ENCODE results near the gene AHDC1.
"Not testable (repeated sequence)": the region's sequence is repeated elsewhere in the genome, so short reads cannot be mapped to it uniquely, and the experiment has no call there.

The AHDC1 gene

DNA sequence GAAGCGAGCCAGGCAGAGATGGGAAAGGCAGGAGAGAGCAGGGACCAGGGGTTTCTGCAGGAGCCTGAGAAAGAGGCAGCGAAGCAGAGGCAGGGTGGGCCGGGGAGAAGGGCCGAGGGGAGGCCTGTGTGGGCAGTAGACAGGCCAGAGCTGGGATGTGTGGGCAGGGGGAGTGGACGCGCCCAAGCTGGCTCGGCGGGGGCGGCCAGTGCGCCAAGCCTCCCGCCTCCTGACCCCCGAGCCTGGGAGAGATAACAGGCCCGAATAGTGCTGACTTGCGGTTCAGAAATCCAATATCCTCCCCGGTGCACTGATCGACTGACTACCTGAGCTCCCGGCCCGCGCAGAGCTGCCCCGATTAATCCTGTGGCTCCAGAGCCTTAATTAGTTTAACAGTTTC is 41.9 kb downstream of the AHDC1 start:
- DNase-seq: no peak

DNA sequence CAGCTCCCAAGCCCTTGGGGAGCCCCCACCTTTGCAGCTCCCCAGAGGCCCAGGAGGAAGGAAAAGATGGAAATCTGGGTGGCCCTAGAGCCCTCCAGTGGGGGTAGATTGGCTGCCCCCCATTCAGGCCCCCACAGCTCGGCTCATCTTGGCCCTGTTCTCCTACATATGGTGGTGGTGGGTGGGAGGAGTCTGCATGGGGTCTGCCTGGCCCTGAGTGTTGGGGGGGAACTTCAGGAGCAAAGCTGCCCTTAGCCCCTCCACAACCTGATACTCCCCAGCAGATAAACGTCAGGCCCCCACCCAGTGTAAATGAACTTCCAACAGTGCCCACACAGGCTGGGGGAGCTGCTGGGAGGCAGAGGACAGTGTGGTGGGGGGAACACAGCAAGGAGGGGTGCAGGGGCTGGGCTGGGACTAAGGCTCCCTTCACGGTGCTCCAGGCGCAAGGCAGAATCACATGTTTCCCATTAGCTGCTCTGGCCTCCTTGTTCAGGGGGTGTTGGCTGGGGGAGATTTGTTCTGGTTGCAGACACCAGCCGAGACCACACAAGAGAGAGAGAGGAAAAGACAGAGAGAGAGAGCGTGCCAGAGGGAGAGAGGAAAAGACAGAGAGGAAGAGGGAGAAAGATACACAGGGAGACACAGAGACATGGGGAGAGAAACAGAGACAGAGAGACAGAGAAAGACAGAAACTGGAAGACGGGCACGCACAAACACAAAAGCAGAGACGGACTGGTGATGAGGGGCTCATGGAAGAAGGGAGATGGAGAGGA is 42.6 kb downstream of the AHDC1 start:
- no peak for DNase-seq

DNA sequence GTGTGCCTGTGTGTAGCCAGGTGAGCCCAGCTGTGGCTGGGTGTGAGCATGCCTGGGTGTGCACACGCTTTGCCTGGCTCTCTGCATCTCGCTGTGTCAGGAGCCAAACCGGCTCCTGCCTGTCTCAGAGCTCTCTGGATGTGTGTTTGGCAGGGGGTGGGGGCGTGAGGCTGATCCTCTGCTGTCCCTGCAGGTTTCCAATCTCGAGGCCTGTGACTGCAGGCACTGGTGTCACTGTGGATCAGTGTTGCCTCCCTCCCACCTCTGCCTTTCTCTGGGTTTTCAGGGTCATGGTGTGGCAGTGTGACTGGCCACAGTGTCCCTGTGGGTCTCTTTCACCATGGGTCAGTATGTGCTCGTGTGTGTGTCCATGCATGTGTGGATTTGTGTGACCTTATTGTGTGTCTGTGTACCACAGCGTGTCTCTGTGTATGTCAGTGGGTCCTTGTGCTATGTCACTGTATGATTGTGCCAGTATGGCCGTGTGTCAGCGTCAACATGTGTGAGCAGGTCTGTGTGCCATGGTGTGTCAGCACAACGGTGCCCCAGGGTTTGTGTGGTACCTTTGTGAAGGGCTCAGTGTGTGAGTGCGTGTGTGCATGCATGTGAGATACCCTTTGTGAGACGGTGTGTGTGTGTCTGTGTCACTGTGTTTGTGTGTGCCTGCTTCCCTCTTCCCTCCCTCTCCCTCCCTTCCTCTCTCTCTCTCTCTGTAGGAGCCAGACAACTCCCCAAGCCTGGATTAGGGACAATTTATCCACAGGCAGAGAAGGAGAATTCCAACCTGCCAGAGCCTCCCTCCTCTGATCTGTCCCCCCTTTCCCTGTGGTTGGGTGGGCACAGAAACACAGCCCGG is 43.4 kb downstream of the AHDC1 start:
- DNase-seq: no peak

DNA sequence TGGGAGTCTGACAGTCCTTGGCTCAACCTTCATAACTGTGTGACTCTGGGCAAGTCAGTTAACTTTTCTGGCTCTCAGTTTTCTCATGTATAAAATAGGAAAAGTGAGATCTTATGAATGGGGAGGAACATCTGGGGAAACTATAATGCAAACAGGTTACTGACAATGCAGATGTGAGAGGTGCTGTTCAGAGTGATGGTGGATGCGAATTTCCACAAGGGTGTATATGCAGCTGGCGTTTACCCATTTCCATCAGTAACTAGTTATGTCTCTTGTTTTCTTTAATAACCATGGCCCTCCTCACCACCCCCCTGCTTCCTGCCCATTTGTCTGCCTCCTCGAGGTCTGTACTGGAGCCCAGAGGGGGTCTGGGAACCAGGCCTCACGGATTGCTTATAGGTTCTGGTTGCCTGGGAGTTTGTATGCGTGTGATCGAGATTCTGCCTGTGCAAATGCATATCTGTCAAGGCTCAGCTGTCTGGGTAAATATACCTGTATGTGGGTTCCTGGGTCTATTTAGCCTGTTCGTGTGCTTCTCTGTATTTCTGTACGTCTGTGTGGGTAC is 44.4 kb downstream of the AHDC1 start:
- no peak for DNase-seq

DNA sequence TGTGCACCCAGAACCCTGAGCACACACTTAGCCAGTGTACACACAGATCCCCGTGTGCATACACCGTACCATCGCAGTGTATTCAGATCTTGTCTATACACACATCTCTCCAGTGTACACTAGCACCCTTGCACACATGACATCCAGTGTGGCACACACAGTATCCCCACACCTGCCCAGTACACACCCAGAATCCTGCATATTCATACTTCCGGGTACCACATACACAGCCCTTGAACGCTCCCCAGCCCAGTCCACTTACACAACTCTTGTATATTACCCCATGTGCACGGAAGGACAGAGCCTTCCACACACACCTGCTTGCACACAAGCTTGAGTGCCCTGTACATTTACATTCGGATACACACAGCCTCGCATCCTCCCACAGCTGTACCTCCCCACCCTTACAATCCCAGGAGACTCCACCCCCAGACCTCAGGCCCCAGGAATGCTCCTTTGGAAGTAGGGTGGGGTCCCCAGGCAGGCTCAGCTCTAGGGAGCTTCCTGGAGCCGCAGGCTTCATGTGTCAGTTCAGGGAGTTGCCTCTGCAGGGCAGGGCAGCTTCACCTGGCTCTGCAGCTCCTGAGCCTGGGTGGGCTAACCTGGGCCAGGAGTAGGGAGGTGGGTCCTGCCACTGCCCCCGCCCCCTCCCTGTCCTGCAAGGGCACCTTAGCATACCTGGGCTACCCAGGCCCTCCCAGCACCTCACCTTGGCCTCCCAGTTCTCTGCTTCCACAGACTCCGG is 46.2 kb downstream of the AHDC1 start:
- no peak for DNase-seq

DNA sequence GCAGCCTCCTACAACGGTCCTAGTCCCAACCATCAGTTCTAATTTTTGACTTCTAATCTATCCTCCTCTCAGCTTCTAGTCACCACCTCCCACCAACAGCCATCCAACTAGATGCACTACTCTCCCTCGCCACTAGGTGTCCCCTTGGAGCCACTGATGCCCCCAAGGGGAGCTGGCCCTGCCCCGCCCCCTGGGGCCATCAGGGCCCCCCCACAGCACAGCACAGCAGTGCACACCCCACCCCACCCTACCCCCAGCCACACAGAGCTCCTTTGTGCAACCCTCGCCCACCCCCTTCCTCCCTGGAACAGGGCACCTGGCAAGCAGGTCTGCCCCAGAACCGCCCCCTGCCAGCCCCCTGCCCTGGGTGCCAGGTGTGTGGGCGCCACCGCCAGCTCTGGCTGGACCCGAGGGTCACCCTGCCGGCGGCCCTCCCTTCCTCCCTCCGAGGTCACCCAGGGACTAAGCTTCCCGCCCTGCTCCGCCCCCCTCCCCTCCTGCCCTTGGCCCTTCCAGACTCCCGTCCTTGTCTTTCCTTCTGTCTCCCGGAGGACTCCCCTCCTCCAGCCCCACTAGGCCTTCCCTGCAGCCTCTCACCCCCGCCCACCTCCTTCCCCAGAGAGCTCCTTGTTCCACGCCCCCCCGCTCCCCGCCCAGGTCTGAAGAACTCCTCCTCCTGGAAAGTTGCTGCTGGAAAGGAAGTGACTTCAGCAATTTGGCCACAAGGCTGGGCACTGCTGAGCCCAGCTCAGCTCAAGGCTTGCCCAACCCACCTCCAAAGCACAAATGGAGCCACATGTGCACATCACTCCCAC is 47.0 kb downstream of the AHDC1 start:
- DNase-seq: peak; percentile 90

DNA sequence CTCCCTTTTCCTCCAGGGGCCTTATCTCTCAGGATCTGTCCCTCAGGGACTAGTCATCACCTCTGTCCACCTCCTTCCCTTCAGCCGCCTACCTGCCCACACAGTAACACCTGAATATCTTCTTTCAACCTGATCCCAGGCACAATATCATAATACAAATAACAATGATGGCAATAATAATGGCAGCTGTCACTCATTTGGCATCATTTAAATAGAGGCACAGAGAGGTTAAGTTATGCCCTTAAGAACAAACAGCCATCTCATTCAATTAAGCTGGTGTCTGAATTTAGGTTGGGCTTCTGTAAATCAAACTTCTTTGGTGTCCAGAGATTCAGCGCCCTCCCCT is 47.5 kb downstream of the AHDC1 start:
- DNase-seq: no peak

DNA sequence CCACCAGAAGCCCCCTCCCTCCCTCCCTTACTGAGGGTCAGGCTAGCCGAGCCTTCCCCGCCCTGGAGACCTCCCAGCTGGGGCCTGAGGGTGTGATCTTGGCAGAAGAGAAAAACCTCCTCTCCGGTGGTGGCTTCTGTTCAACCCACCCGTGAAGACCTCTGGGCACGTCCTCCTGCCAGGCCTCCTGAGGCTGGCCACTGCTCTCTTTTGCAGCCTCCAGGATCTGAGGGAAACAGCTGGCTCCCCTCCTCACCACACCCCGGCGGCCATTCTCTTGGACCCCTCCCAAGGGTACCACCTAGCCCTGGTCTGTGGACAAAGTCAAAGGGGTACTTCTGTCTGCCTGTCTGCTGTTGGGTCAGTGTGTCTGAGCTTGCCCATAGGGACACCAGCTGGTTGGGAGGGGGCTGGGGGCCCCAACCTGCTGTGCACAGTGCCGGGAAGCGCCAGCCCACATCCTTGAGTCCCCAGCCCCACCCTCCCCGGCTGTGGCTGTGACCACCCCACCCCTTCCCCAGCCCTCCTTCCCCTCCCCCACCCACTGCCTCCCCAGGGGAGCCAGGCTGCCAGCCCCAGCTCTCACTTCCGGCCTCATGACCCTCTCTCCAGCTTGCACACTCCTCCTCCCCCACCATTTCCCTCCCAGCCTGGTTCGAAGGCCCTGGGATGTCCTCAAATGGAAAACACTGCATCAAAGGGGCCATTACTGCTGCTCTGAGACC is 48.1 kb downstream of the AHDC1 start:
- DNase-seq: peak; percentile 80

DNA sequence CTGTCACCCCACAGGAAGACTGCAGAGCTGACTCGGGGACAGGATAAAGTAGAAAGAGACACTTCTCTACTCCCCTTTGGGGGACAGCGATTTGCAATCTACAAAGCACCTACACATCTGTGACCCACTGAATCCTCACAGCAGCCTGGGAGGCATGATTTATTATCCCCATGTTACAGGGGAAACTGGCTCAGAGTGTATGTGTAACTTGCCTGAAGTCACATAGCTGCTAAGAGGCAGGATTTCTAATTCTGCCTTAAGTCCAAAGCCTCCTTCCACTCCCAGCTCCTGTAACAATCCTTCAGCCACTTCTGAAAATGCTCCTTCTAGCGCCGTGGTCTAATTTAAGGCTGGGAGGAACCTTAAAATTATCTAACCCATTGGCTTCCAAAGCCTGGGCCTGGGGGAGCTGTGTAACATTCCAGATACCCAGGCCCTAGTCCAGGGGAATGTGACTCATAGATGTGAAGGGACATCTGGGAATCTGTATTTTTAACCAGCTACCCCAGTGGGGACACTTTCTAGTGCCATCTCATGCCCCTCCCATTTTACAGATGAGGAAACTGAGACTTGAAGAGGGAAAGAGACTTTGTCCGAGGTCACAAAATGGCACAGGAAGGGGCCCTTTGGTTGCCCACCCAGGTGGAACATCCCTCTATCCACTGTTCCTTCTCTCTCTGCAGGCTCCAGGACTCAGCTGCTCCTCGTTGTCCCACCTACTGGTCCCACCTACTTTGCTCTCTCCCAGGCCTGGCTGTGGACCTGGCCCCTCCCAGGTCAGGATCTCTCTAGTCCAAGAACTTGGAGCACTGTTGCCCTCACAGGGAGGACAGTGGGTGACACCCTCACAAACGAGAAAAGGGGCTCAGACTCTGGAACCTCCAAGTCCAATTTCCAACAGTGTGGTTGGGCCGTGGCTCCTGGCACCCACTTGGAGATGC is 48.9 kb downstream of the AHDC1 start:
- DNase-seq: no peak

DNA sequence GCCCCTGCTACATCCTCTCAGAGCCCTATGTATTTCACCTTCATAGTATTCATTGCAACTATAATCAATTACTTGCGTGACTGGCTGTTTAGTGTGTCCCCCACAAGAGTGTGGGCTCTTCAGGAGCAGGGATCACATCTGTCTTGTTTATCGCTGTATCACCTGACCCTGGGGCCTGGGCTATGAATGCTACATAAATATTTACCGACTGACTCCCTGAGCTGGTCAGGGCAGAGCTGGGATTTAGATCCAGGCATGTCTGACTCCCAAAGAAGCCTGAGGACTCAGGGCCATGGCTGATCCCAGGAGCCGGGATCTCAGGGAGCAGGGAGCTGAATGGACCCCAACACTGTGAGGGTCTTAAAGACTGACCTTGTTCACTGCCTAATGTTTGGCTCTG is 49.7 kb downstream of the AHDC1 start:
- DNase-seq: no peak

DNA sequence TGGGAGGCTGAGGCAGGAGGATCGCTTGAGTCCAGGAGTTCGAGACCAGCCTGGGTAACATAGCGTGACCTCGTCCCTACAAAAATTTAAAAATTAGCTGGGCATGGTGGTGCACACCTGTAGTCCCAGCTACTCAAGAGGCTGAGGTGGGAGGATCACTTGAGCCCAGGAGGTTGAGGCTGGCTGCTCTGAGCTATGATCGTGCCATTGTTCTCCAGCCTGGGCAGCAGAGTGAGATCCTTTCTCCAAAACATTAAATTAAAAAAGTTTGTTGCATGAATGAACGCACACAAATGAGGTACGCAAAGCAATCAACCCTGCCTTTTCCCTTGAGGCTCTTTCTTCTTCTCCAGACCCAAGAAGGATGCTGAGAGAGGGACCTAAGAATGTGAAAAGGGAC is 50.1 kb downstream of the AHDC1 start:
- DNase-seq: not testable (repeated sequence)

DNA sequence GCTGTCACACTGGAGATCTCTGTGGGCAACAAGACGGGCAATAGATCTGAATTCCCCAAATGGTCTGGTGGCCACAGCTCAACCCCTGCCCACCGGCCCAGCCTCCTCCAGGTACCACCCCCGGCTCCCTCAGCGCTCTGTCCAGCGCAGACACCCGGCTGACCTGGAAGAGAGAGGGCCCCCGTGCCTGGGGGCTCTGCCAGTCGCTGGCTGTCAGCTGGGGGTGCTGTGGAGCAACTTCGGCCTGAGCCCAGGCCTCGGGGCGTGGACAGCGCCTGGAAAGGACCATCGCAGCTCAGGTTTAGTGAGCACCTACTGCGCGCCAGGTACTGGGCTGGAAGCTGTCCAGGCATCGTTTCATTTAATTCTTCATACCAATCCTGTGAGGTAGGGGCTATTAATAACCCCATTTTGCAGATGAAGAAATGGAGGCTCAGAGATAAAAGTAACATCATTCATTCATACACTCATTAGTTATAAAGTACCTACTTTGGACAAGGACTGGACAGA is 51.0 kb downstream of the AHDC1 start:
- no peak for DNase-seq

DNA sequence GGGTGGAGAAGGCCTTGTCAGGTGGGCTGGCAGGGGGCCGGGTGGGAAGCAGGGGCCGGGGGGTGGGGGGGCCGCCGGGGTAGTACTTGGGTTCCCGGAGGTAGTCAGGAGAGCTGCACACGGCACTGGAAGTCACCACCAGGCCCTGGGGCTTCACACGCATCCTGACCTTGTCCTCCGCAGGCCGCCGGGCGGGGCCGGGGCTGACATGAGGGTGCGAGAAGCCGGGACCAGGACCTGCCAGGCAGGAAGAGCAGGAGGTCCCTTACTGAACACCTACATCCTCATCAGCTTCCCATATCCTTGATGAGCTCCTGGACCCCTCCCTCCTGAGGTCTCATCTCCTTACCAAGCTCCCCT is 52.0 kb downstream of the AHDC1 start:
- DNase-seq: no peak

DNA sequence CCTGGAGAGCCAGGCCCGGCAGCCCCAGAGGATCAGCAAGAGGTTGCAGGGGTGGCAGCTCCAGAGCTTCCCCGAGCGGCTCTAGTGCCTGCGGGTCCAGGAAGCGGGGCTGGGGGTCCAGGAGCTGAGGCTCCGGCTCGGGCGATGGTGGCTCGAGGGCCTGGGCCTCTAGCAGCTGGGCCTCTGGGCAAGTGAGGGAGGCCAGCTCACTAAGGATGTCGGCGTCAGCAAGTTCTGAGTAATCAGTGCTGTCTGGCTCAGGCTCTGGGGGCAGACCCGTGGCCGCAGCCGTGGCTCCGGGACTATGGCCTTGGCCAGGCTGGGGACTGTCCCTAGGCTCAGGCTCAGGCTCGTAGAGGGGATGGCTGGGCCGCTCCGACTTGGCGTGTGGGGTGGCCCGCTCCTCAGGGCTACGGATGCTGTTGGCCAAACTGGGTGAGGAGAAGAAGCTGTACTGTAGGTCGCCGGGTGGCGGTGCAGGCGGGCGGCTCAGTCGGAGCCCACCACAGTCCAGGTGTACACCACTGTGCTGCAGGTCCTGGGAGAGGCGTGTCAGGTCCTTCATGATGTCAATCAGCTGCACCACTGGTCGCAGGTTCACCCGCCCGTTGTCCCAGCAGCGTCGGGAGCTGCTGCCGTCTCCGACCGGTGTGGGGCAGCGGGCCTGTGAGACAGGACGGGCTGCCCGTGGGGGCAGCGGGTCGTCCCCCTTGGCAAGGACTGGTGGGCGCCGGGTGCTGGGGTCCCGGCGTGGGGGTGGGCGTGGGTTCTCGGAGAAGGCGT is 52.6 kb downstream of the AHDC1 start:
- no peak for DNase-seq

DNA sequence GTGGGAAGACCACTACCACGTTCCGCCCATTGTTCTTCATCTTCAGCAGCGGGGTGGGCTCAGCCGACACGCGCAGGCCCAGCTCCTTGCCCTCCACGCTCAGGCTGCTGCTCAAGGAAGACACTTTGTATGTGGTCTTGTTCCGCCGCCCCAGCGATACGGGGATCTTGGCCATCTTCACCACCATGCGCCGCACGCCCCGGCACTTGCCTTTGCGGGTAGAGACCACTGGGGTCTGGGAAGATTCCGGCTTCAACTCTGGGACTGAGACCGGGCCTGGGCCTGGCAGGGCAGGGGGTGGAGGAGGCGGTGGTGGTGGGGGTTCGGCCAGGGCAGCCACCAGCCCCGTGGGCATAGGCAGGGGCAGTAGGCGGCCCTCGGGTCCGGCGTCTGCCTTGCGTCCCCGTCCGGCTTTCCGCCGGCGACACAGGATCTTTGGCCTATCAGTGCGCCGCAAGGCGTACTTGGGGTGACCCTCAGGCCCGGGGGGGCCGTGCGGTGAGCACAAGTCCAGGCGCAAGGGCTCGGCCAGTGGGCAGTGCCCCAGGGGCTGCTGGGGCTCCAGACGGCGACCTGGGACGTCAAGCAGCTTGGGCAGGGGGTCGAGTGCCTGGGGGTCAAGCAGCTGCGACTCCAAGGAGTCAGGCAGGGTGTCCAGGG is 53.3 kb downstream of the AHDC1 start:
- DNase-seq: no peak

DNA sequence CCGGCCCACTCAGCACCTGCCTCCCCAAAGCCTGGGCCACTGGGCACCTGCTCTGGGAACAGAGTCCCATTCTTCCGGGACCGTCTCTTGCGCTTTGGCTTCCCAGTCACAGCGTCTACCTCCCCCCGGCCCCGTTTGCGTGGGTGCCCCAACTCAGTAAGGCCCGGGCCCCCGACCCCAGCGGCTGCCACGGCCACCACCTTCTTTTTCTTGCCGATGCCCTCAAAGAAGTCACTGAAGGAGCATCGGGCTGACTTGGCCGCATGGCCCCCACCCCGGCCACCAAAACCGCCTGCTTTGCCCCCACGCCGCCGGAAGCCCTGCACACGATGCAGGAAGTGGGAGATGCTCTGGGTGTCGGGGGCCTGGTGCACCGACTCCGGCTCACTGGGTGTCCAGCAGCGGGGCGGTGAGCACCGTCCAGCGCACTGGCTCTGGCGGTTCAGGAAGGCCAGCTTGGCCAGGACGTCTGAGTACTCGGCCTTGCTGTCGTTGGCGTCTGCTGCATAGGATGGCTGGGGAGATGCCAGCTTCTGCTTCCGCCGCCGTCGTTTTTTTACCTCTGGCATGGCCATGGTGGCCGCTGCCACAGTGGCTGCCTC is 54.0 kb downstream of the AHDC1 start:
- no peak for DNase-seq

DNA sequence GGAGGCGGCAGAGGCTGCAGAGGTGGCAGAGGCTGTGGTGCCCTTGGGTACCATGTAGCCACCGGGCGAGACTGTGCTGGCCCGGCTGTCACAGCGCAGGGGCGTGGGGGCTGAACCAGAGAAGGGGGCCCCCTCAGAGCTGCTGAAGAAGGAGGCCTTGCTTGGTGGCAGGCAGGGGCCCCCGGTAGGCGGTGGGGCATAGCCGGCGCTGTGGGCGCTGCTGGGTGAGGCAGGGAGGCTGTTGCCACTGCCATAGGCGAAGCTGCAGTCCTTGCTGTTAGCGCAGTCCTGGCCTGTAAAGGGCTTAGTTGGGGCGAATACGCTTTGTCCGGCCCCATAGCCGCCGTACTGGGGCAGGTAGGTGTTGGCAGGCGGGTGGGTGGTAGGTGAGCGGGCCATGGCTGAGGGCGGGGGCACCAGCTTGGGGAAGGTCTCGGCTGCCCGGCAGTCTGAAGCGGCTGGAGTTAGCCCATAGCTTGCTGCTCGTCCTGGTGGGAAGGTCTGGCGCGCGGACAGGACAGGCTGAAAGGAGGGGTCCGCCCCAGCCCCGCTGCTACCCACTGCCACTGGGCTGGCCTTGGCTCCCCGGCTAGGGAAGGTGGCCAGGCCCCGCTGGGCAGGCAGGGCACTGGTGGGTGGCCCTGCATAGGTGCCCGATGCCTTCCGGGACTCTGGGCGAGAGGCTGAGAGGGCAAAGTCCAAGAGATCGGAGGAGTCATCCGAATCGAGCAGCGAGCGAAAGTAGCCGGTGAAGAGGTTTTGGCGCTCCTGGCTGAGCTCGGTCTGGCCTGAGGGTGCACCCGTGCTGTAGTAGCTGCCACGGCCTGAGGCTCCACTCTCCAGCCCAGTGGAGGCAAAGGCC is 54.9 kb downstream of the AHDC1 start:
- DNase-seq: no peak
